HG02678 (cell line): ENCODE data around the gene GSK3B.
"Not testable (repeated sequence)": the region's sequence is repeated elsewhere in the genome, so short reads cannot be mapped to it uniquely, and the experiment has no call there.

Experiments
- ATAC-seq: cut with Tn5 transposase; IDR thresholded peaks from one replicate; pipeline ENCODE4 v1.9.1; 2021; ENCODE audit warnings: mild to moderate bottlenecking, moderate library complexity; ENCODE audit not compliant: unreplicated experiment

GSK3B gene

GRCh38 chr3:119891944-119892721, 202.1 kb downstream of the GSK3B start:
- peak; percentile 76 for ATAC-seq

GRCh38 chr3:119888681-119889080, 205.6 kb downstream of the GSK3B start:
- ATAC-seq, result not testable (repeated sequence)

GRCh38 chr3:119885746-119886530, 208.3 kb downstream of the GSK3B start:
- no peak for ATAC-seq

- no peak for ATAC-seq
These were observed 210.1 kb downstream of the GSK3B start for GRCh38 chr3:119884161-119884557.

GRCh38 chr3:119883461-119884160, 210.6 kb downstream of the GSK3B start:
- ATAC-seq, result no peak

- ATAC-seq, result no peak
These were observed 213.3 kb downstream of the GSK3B start for GRCh38 chr3:119880966-119881365.

GRCh38 chr3:119873646-119874045, 220.6 kb downstream of the GSK3B start:
- no peak for ATAC-seq

GRCh38 chr3:119872773-119873172, 221.5 kb downstream of the GSK3B start:
- no peak for ATAC-seq

GRCh38 chr3:119871571-119871970, 222.7 kb downstream of the GSK3B start:
- ATAC-seq, result no peak

- no peak for ATAC-seq
These were observed 223.7 kb downstream of the GSK3B start for GRCh38 chr3:119870512-119870911.

- no peak for ATAC-seq
These were observed 229.8 kb downstream of the GSK3B start for GRCh38 chr3:119864476-119864875.

GRCh38 chr3:119862616-119863015, 231.6 kb downstream of the GSK3B start:
- no peak for ATAC-seq

- no peak for ATAC-seq
These were observed 232.6 kb downstream of the GSK3B start for GRCh38 chr3:119861681-119862080.

- no peak for ATAC-seq
These were observed 234.5 kb downstream of the GSK3B start for GRCh38 chr3:119859728-119860127.

- ATAC-seq, result no peak
These were observed 235.3 kb downstream of the GSK3B start for GRCh38 chr3:119858957-119859356.

- no peak for ATAC-seq
These were observed 237.6 kb downstream of the GSK3B start for GRCh38 chr3:119856695-119857094.

GRCh38 chr3:119849126-119849525, 245.1 kb downstream of the GSK3B start:
- no peak for ATAC-seq

GRCh38 chr3:119841808-119842471, 252.3 kb downstream of the GSK3B start:
- ATAC-seq, result no peak

GRCh38 chr3:119835556-119835955, 258.7 kb downstream of the GSK3B start:
- ATAC-seq, result no peak

- no peak for ATAC-seq
These were observed 259.4 kb downstream of the GSK3B start for GRCh38 chr3:119834754-119835370.

GRCh38 chr3:119831941-119832371, 262.3 kb downstream of the GSK3B start:
- ATAC-seq, result no peak
